Right atrium auricular region (tissue), 2 donors: ENCODE data around the gene ENOX2. TPM values are rescaled to one million over a fixed set of nuclear protein-coding genes. Genes with fewer than 3 reads are reported as not detected.

Experiments
- DNase-seq: peaks from one replicate; pipeline ENCODE4 v3.0.0-alpha.2; 2019; ENCODE audit warnings: low spot score
- H3K27ac ChIP-seq, 2 donors: fragments of 200-600 bp; sonication (generic); 1 replicate in 1 of 2; 2 replicates in 1 of 2; pipeline ENCODE4 v1.5.1; 2016 to 2019
- H3K27me3 ChIP-seq, 2 donors: fragments of 200-600 bp; sonication (generic); one replicate each; pipeline versions ENCODE4 v1.5.1 to v1.6.0; 2017 to 2019
- H3K36me3 ChIP-seq: fragments of 200-600 bp; sonication (generic); one replicate; pipeline ENCODE4 v1.5.1; 2016
- H3K4me1 ChIP-seq, 2 donors: fragments of 200-600 bp; sonication (generic); one replicate each; pipeline versions ENCODE4 v1.5.1 to v1.6.0; 2017 to 2019
- H3K4me3 ChIP-seq, 2 donors: fragments of 200-600 bp; sonication (generic); 1 replicate in 1 of 2; 2 replicates in 1 of 2; pipeline ENCODE4 v1.5.1; 2017 to 2019; ENCODE audit warnings: mild to moderate bottlenecking in 1 of 2, moderate library complexity in 1 of 2
- H3K9me3 ChIP-seq, 2 donors: fragments of 200-600 bp; sonication (generic); one replicate each; pipeline ENCODE4 v1.5.1; 2019
- CTCF ChIP-seq, 2 donors: fragments of 200-600 bp; sonication (generic); IDR thresholded peaks; one replicate each; pipeline ENCODE4 v1.5.1; 2019; ENCODE audit warnings: antibody characterized with exemption in 2 of 2
- total RNA-seq, 2 donors: library from RNA; depleted of rRNA; stranded (reverse); fragments of >200 nt; gene quantifications; one replicate each; pipeline ENCODE4 v1.1.0, GENCODE V29; 2016

The ENOX2 gene
- total RNA-seq, 2 donors from 2014 or later: 16.8 to 22.6 TPM

DNA sequence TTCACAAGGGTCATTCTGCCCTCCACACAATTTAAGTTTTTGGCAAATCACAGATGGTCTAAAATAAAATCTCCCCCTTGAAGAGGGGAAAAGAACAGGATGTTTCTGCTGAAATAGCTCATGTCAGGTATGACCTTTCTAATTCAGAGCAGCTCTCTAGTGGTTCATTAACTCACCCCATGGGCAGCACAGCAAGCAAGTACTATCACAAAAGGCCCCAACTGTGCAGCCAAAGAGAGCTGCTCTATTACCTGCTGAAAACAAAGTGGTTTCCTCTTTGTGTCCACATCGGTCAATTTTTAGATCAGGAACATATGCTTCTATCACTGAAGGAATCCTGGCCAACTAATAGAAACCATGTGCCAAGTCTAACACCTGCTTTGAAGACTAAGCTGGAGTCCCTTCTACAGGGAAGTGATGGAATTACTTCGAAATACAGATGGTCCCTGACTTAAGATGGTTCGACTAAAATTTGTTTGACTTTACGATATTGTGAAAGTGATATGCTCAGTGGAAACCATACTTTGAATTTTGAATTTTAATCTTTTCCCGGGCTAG is 164.3 kb downstream of the ENOX2 start:
- Histone ChIP-seq H3K27ac (no peak overlapping the region), H3K4me1 (no peaks in the 10 kb centered on the region), H3K9me3 (no peaks in the 10 kb centered on the region), H3K4me3 (no peak overlapping the region), H3K36me3 (no peaks in the 10 kb centered on the region), H3K27me3 (no peaks in the 10 kb centered on the region)
- DNase-seq: no peak
- no peak for TF ChIP-seq CTCF (IDR thresholded peaks at IDR 0.05)

DNA sequence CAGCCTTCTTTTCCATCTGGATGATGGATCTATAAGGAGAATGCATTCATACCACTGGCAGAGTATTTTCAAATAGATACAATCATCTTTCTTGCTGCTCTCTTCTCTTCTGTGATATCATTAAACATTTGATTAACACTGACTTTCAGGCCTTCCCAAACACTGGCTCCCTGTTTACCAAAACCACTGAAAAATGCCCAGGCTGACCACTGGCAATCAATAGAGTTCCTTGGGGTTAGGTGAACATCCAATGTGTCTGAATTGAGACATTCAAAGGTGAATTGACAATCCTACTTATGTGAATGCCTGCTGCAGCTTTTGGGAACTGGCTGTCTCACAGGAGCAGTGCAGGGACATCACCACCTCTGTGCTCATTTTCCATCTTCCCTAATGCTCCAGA is 168.3 kb downstream of the ENOX2 start:
- Histone ChIP-seq H3K9me3 (peaks cover 0 to 14% of the 10 kb centered on the region in 2 donors), H3K4me1 (no peaks in the 10 kb centered on the region), H3K27ac (no peak overlapping the region), H3K4me3 (no peak overlapping the region), H3K36me3 (no peaks in the 10 kb centered on the region), H3K27me3 (no peaks in the 10 kb centered on the region)
- no peak for TF ChIP-seq CTCF (IDR thresholded peaks at IDR 0.05)
- no peak for DNase-seq

- no peak overlapping the region for H3K27ac ChIP-seq
- H3K9me3 ChIP-seq: peaks cover 0 to 31% of the 10 kb centered on the region in 2 donors
- TF ChIP-seq CTCF (IDR thresholded peaks at IDR 0.05): no peak
- no peaks in the 10 kb centered on the region for H3K36me3 ChIP-seq
- no peaks in the 10 kb centered on the region for H3K4me1 ChIP-seq
- H3K4me3 ChIP-seq: no peak overlapping the region
- H3K27me3 ChIP-seq: no peaks in the 10 kb centered on the region
- DNase-seq: no peak
Measured at GRCh38 chrX:130728208-130728607, 174.8 kb downstream of the ENOX2 start.

- Histone ChIP-seq H3K36me3 (no peaks in the 10 kb centered on the region), H3K27me3 (no peaks in the 10 kb centered on the region), H3K27ac (no peak overlapping the region), H3K4me1 (no peaks in the 10 kb centered on the region), H3K9me3 (peaks cover 0 to 22% of the 10 kb centered on the region in 2 donors), H3K4me3 (no peak overlapping the region)
- TF ChIP-seq CTCF (IDR thresholded peaks at IDR 0.05): no peak
- DNase-seq: no peak
Measured at GRCh38 chrX:130726661-130727060, 176.3 kb downstream of the ENOX2 start.

GRCh38 chrX:130725519-130725918 is 177.5 kb downstream of the ENOX2 start:
- no peak for DNase-seq
- Histone ChIP-seq H3K4me3 (no peak overlapping the region), H3K36me3 (no peaks in the 10 kb centered on the region), H3K27me3 (no peaks in the 10 kb centered on the region), H3K27ac (no peak overlapping the region), H3K4me1 (no peaks in the 10 kb centered on the region), H3K9me3 (peaks cover 0 to 17% of the 10 kb centered on the region in 2 donors)
- TF ChIP-seq CTCF (IDR thresholded peaks at IDR 0.05): no peak

DNA sequence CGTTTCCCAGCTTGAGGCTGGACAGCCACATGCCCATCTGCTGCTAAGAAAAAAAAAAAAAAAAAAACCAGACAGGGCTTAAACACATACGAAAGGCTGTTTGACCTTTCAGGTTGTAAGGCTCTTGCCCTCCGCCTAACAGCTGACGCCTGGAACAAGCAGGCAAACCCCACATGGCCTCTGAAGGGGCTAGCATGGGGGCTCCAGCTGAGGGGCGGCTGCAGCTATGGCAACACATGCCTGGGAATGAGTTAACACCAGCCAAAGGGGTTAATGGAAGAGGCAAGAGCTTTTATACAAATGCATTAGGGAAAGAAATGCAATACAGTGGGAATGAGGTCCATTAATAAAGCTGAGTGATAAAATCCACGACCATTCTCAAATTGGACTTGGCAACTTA is 183.6 kb downstream of the ENOX2 start:
- Histone ChIP-seq H3K9me3 (no peaks in the 10 kb centered on the region), H3K36me3 (no peaks in the 10 kb centered on the region), H3K27ac (no peak overlapping the region), H3K4me1 (no peaks in the 10 kb centered on the region), H3K4me3 (no peak overlapping the region), H3K27me3 (no peaks in the 10 kb centered on the region)
- no peak for TF ChIP-seq CTCF (IDR thresholded peaks at IDR 0.05)
- DNase-seq: no peak
